ENCODE data around the gene CDKAL1.
A peak's percentile ranks its signal among the peaks of the same experiment; 100 is the strongest.
"Not testable (repeated sequence)": the region's sequence is repeated elsewhere in the genome, so short reads cannot be mapped to it uniquely, and the experiment has no call there.

CDKAL1 gene

DNA sequence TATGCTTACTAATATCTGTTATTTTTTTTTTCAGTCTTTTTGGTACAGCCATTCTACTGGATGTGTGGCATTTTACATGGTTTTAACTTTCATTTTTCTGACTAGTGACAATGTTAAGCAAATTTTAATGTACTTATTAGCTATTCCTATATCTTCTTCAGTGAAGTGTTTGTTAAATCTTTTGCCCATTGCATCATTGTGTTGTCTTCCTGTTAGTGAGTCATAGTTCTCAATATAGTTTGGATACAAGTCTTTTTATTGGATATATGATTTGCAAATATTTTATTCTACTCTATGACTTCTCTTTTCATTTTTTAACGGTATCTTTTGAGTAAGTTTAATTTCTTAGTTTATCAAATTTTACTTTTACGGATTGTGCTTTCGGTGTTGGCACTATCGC, 519.4 kb downstream of the CDKAL1 start:
- ATAC-seq: no peak
- TF ChIP-seq ZC3H10 (CRISPR knock-in tag; IDR thresholded peaks at IDR 0.05) (no peak), ZFP3 (CRISPR knock-in tag; IDR thresholded peaks at IDR 0.05) (no peak), RARB (CRISPR knock-in tag; IDR thresholded peaks at IDR 0.05) (no peak)

DNA sequence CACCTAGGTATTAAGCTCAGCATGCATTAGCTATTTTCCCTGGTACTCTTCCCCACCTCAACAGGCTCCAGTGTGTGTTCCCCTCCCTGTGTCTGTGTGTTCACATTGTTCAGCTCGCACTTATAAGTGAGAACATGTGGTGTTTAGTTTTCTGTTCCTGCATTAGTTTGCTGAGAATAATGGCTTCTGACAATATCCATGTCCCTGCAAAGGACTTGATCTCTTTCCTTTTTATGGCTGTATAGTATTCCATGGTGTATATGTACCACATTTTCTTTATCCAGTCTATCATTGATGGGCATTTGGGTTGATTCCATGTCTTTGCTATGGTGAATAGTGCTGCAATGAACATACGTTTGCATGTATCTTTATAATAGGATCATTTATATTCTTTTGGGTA, 521.2 kb downstream of the CDKAL1 start:
- peak; percentile 52; the same call in 1 of the 2 replicates for TF ChIP-seq ZNF8 (CRISPR knock-in tag; IDR thresholded peaks at IDR 0.05)
- ATAC-seq: not testable (repeated sequence)

DNA sequence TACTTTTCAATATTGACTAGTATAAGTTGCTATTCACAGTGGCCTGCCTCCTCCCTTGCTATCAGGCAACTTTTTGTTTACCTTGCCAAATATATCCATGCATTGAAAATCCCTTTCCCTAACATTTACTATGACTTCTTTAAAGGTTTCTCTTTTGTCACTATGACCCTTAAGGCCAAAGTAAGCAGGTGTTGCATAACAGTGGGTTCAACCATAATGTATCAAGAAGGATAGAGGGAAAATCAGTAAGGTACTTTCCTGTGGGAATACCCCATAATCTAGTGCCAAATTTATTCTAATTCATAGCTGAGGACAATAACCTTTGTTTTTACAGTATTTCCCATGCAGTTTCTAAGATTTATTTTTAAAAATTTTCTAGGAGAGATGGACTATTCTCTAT, 527.6 kb downstream of the CDKAL1 start:
- ATAC-seq: no peak
- TF ChIP-seq ZC3H10 (CRISPR knock-in tag; IDR thresholded peaks at IDR 0.05) (no peak), ARNTL (CRISPR knock-in tag; IDR thresholded peaks at IDR 0.05; ENCODE audit: borderline replicate concordance, low read depth) (no peak), ZNF70 (CRISPR knock-in tag; IDR thresholded peaks at IDR 0.05) (no peak), ZFP30 (CRISPR knock-in tag; IDR thresholded peaks at IDR 0.05) (no peak), ISL1 (CRISPR knock-in tag; IDR thresholded peaks at IDR 0.05) (no peak), ZNF565 (CRISPR knock-in tag; conservative IDR thresholded peaks at IDR 0.05; ENCODE audit: low read depth) (no peak), SNAI2 (CRISPR knock-in tag; IDR thresholded peaks at IDR 0.05) (no peak), CSDC2 (CRISPR knock-in tag; IDR thresholded peaks at IDR 0.05) (no peak), ZNF8 (CRISPR knock-in tag; IDR thresholded peaks at IDR 0.05) (no peak), BACH2 (CRISPR knock-in tag; IDR thresholded peaks at IDR 0.05; ENCODE audit: borderline replicate concordance) (no peak), GLIS3 (CRISPR knock-in tag; IDR thresholded peaks at IDR 0.05) (no peak), ESRRG (CRISPR knock-in tag; IDR thresholded peaks at IDR 0.05) (no peak), TCF4 (CRISPR knock-in tag; IDR thresholded peaks at IDR 0.05; ENCODE audit: borderline replicate concordance) (no peak), ZFP3 (CRISPR knock-in tag; IDR thresholded peaks at IDR 0.05) (no peak), RARB (CRISPR knock-in tag; IDR thresholded peaks at IDR 0.05) (no peak)
- TF ChIP-seq, protein P1, sequence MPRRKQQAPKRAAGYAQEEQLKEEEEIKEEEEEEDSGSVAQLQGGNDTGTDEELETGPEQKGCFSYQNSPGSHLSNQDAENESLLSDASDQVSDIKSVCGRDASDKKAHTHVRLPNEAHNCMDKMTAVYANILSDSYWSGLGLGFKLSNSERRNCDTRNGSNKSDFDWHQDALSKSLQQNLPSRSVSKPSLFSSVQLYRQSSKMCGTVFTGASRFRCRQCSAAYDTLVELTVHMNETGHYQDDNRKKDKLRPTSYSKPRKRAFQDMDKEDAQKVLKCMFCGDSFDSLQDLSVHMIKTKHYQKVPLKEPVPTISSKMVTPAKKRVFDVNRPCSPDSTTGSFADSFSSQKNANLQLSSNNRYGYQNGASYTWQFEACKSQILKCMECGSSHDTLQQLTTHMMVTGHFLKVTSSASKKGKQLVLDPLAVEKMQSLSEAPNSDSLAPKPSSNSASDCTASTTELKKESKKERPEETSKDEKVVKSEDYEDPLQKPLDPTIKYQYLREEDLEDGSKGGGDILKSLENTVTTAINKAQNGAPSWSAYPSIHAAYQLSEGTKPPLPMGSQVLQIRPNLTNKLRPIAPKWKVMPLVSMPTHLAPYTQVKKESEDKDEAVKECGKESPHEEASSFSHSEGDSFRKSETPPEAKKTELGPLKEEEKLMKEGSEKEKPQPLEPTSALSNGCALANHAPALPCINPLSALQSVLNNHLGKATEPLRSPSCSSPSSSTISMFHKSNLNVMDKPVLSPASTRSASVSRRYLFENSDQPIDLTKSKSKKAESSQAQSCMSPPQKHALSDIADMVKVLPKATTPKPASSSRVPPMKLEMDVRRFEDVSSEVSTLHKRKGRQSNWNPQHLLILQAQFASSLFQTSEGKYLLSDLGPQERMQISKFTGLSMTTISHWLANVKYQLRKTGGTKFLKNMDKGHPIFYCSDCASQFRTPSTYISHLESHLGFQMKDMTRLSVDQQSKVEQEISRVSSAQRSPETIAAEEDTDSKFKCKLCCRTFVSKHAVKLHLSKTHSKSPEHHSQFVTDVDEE (CRISPR knock-in tag; IDR thresholded peaks at IDR 0.05): no peak
- TF ChIP-seq, protein P2, sequence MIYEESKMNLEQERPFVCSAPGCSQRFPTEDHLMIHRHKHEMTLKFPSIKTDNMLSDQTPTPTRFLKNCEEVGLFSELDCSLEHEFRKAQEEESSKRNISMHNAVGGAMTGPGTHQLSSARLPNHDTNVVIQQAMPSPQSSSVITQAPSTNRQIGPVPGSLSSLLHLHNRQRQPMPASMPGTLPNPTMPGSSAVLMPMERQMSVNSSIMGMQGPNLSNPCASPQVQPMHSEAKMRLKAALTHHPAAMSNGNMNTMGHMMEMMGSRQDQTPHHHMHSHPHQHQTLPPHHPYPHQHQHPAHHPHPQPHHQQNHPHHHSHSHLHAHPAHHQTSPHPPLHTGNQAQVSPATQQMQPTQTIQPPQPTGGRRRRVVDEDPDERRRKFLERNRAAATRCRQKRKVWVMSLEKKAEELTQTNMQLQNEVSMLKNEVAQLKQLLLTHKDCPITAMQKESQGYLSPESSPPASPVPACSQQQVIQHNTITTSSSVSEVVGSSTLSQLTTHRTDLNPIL (CRISPR knock-in tag; IDR thresholded peaks at IDR 0.05; ENCODE audit: low read depth): no peak

DNA sequence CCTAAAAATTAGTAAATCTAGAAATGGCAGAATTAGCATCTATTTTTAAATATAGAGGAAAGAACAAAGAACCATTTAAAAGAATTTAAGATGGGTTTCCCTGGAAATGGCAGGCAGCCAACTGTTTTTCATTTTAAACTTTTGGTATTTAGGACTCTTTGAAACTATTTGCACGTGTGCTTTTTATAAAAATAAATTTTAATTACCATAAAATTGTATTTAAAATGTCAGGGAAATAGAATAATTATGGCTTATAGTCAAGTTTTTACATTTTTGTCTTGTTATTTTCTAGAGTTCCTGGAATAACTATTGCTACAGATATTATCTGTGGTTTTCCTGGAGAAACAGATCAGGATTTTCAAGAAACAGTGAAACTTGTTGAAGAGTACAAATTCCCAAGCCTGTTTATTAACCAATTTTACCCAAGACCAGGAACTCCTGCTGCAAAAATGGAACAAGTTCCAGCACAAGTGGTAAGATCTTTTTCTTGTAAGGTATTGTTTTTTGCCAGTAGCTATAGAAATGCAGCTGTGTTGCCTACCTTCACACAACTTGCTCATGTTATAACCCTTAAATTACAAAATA, 530.6 kb downstream of the CDKAL1 start:
- no peak; the same call in 2 of the 3 replicates for ATAC-seq
- TF ChIP-seq ISL1 (CRISPR knock-in tag; IDR thresholded peaks at IDR 0.05): peak; percentile 53
- no peak for TF ChIP-seq SNAI2 (CRISPR knock-in tag; IDR thresholded peaks at IDR 0.05)

DNA sequence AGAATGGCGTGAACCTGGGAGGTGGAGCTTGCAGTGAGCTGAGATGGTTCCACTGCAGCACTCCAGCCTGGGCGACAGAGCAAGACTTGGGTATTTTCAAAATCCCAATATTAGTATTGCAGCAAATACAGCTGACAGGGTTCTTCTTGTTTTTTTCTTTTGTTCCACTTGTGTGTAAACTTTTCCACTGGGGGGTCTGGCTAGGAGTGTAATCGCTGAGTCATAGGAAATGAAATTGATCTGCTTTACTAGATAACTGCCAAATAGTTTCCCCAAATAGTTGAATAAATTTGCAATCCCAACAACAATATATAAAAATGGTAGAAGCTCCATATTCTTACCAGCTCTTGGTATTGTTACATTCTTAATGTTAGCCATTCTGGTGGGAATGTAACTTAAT, 533.3 kb downstream of the CDKAL1 start:
- ATAC-seq: no peak
- no peak for TF ChIP-seq ZNF8 (CRISPR knock-in tag; IDR thresholded peaks at IDR 0.05)
- TF ChIP-seq, protein P3, sequence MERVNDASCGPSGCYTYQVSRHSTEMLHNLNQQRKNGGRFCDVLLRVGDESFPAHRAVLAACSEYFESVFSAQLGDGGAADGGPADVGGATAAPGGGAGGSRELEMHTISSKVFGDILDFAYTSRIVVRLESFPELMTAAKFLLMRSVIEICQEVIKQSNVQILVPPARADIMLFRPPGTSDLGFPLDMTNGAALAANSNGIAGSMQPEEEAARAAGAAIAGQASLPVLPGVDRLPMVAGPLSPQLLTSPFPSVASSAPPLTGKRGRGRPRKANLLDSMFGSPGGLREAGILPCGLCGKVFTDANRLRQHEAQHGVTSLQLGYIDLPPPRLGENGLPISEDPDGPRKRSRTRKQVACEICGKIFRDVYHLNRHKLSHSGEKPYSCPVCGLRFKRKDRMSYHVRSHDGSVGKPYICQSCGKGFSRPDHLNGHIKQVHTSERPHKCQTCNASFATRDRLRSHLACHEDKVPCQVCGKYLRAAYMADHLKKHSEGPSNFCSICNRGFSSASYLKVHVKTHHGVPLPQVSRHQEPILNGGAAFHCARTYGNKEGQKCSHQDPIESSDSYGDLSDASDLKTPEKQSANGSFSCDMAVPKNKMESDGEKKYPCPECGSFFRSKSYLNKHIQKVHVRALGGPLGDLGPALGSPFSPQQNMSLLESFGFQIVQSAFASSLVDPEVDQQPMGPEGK (CRISPR knock-in tag; IDR thresholded peaks at IDR 0.05; ENCODE audit: borderline replicate concordance): no peak
- no peak for TF ChIP-seq ZFP3 (CRISPR knock-in tag; IDR thresholded peaks at IDR 0.05)
- no peak for TF ChIP-seq ZFP30 (CRISPR knock-in tag; IDR thresholded peaks at IDR 0.05)
- TF ChIP-seq ZNF565 (CRISPR knock-in tag; conservative IDR thresholded peaks at IDR 0.05; ENCODE audit: low read depth): no peak
- TF ChIP-seq OSR1 (CRISPR knock-in tag; IDR thresholded peaks at IDR 0.05): no peak
- TF ChIP-seq, protein P2 (CRISPR knock-in tag; IDR thresholded peaks at IDR 0.05; ENCODE audit: low read depth): no peak
- TF ChIP-seq, protein P1 (CRISPR knock-in tag; IDR thresholded peaks at IDR 0.05): no peak
- no peak for TF ChIP-seq TCF4 (CRISPR knock-in tag; IDR thresholded peaks at IDR 0.05; ENCODE audit: borderline replicate concordance)
- no peak for TF ChIP-seq RARB (CRISPR knock-in tag; IDR thresholded peaks at IDR 0.05)
- TF ChIP-seq, protein P4, sequence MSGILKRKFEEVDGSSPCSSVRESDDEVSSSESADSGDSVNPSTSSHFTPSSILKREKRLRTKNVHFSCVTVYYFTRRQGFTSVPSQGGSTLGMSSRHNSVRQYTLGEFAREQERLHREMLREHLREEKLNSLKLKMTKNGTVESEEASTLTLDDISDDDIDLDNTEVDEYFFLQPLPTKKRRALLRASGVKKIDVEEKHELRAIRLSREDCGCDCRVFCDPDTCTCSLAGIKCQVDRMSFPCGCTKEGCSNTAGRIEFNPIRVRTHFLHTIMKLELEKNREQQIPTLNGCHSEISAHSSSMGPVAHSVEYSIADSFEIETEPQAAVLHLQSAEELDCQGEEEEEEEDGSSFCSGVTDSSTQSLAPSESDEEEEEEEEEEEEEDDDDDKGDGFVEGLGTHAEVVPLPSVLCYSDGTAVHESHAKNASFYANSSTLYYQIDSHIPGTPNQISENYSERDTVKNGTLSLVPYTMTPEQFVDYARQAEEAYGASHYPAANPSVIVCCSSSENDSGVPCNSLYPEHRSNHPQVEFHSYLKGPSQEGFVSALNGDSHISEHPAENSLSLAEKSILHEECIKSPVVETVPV (CRISPR knock-in tag; IDR thresholded peaks at IDR 0.05): no peak
- TF ChIP-seq PPARA (CRISPR knock-in tag; IDR thresholded peaks at IDR 0.05; ENCODE audit: borderline replicate concordance): no peak
- TF ChIP-seq CSDC2 (CRISPR knock-in tag; IDR thresholded peaks at IDR 0.05): no peak
- no peak for TF ChIP-seq ZNF70 (CRISPR knock-in tag; IDR thresholded peaks at IDR 0.05)

Measured in SK-N-SH treated with all-trans-retinoic acid at 6 μM for 48 hours (cell line).